BLaER1 (cell line): ENCODE data around the gene PYCARD.
A peak's percentile ranks its signal among the peaks of the same experiment; 100 is the strongest.
"Not testable (repeated sequence)": the region's sequence is repeated elsewhere in the genome, so short reads cannot be mapped to it uniquely, and the experiment has no call there.

Experiments used
- H3K27ac ChIP-seq: shearing (Covaris generic); formaldehyde crosslinking; 2 replicates; pipeline ENCODE4 v1.8.1; 2022
- H3K27me3 ChIP-seq: shearing (Covaris generic); formaldehyde crosslinking; 2 replicates; pipeline ENCODE4 v1.8.1; 2022
- H3K36me3 ChIP-seq: shearing (Covaris generic); formaldehyde crosslinking; 2 replicates; pipeline ENCODE4 v1.8.1; 2022
- H3K4me1 ChIP-seq: shearing (Covaris generic); formaldehyde crosslinking; 2 replicates; pipeline ENCODE4 v1.8.1; 2022
- H3K4me2 ChIP-seq: shearing (Covaris generic); formaldehyde crosslinking; 2 replicates; pipeline ENCODE4 v1.8.1; 2022
- H3K4me3 ChIP-seq: shearing (Covaris generic); formaldehyde crosslinking; 2 replicates; pipeline ENCODE4 v1.8.1; 2022
- H3K9ac ChIP-seq: shearing (Covaris generic); formaldehyde crosslinking; 2 replicates; pipeline ENCODE4 v1.8.1; 2022
- H3K9me3 ChIP-seq: shearing (Covaris generic); formaldehyde crosslinking; 2 replicates; pipeline ENCODE4 v1.8.1; 2022
- H4K20me1 ChIP-seq: shearing (Covaris generic); formaldehyde crosslinking; 2 replicates; pipeline ENCODE4 v1.8.1; 2022
- Cebpa-rat ChIP-seq: shearing (Covaris generic); IDR thresholded peaks from 2 replicates; pipeline ENCODE4 v1.8.1; 2022

The PYCARD gene

GRCh38 chr16:31184888-31185287 lies 17.7 kb downstream of the PYCARD start:
- peaks cover 91% of the 10 kb centered on the region for H3K36me3 ChIP-seq
- H3K4me1 ChIP-seq, result peaks cover 44% of the 10 kb centered on the region
- no peaks in the 10 kb centered on the region for H3K9me3 ChIP-seq
- H4K20me1 ChIP-seq, result peaks cover 98% of the 10 kb centered on the region
- no peak overlapping the region for H3K9ac ChIP-seq
- H3K27me3 ChIP-seq, result no peaks in the 10 kb centered on the region
- no peak for TF ChIP-seq Cebpa-rat
- H3K4me3 ChIP-seq, result no peak overlapping the region
- no peak overlapping the region; the same call in 1 of the 2 replicates for H3K4me2 ChIP-seq
- no peak overlapping the region for H3K27ac ChIP-seq

- Histone ChIP-seq H3K4me2 (peak overlapping the region; percentile 95), H3K9me3 (no peaks in the 10 kb centered on the region), H3K27me3 (no peaks in the 10 kb centered on the region), H4K20me1 (peaks cover 87% of the 10 kb centered on the region), H3K9ac (no peak overlapping the region; the same call in 1 of the 2 replicates), H3K27ac (no peak overlapping the region), H3K36me3 (peaks cover 80% of the 10 kb centered on the region), H3K4me3 (no peak overlapping the region), H3K4me1 (peaks cover 50% of the 10 kb centered on the region)
- TF ChIP-seq Cebpa-rat, result no peak
Measured at GRCh38 chr16:31183432-31184428, 18.8 kb downstream of the PYCARD start.

- peak overlapping the region; percentile 99; the same call in 1 of the 2 replicates for H3K27ac ChIP-seq
- H3K4me2 ChIP-seq, result peak overlapping the region; percentile 95
- H3K9me3 ChIP-seq, result no peaks in the 10 kb centered on the region
- H4K20me1 ChIP-seq, result peaks cover 74% of the 10 kb centered on the region
- H3K36me3 ChIP-seq, result peaks cover 66% of the 10 kb centered on the region
- peak overlapping the region; percentile 94 for H3K4me3 ChIP-seq
- H3K4me1 ChIP-seq, result peaks cover 63% of the 10 kb centered on the region
- no peak for TF ChIP-seq Cebpa-rat
- peak overlapping the region; percentile 99 for H3K9ac ChIP-seq
- no peaks in the 10 kb centered on the region for H3K27me3 ChIP-seq
Measured at GRCh38 chr16:31182391-31182790, 20.2 kb downstream of the PYCARD start.

- H3K27ac ChIP-seq, result peak overlapping the region; percentile 99
- H3K4me1 ChIP-seq, result peaks cover 73% of the 10 kb centered on the region
- H3K4me3 ChIP-seq, result peak overlapping the region; percentile 94
- no peak for TF ChIP-seq Cebpa-rat
- no peaks in the 10 kb centered on the region for H3K27me3 ChIP-seq
- H3K9me3 ChIP-seq, result no peaks in the 10 kb centered on the region
- peak overlapping the region; percentile 95 for H3K4me2 ChIP-seq
- peak overlapping the region; percentile 99 for H3K9ac ChIP-seq
- H3K36me3 ChIP-seq, result peaks cover 55% of the 10 kb centered on the region
- H4K20me1 ChIP-seq, result peaks cover 62% of the 10 kb centered on the region
Measured at GRCh38 chr16:31181102-31181830, 21.3 kb downstream of the PYCARD start.

- Histone ChIP-seq H3K9me3 (no peaks in the 10 kb centered on the region), H3K4me2 (peak within 1 kb of the TSS; percentile 95), H3K27ac (peak within 1 kb of the TSS; percentile 99), H3K9ac (peak within 1 kb of the TSS; percentile 99), H3K4me1 (peaks cover 61% of the 10 kb centered on the region), H3K27me3 (no peaks in the 10 kb centered on the region), H3K36me3 (peaks cover 41% of the 10 kb centered on the region), H3K4me3 (peak within 1 kb of the TSS; percentile 94), H4K20me1 (peaks cover 49% of the 10 kb centered on the region)
- TF ChIP-seq Cebpa-rat, result no peak
Measured at GRCh38 chr16:31179747-31180459, 22.7 kb downstream of the PYCARD start, which contains the start of gene FUS. TSS of gene FUS (plus strand) at chr16:31180139. CDS start at chr16:31180215, 76 bp downstream.

GRCh38 chr16:31179219-31179746 lies 23.3 kb downstream of the PYCARD start:
- peak overlapping the region; percentile 95 for H3K4me2 ChIP-seq
- H3K36me3 ChIP-seq, result peaks cover 35% of the 10 kb centered on the region
- H3K4me3 ChIP-seq, result peak overlapping the region; percentile 94
- peaks cover 60% of the 10 kb centered on the region for H3K4me1 ChIP-seq
- no peaks in the 10 kb centered on the region for H3K9me3 ChIP-seq
- no peak for TF ChIP-seq Cebpa-rat
- peaks cover 42% of the 10 kb centered on the region for H4K20me1 ChIP-seq
- H3K27ac ChIP-seq, result peak overlapping the region; percentile 99
- H3K27me3 ChIP-seq, result no peaks in the 10 kb centered on the region
- H3K9ac ChIP-seq, result peak overlapping the region; percentile 99

GRCh38 chr16:31177136-31177535 lies 25.4 kb downstream of the PYCARD start:
- Histone ChIP-seq H3K9me3 (no peaks in the 10 kb centered on the region), H3K4me2 (peak overlapping the region; percentile 71), H4K20me1 (peaks cover 21% of the 10 kb centered on the region), H3K4me3 (no peak overlapping the region), H3K27ac (no peak overlapping the region), H3K27me3 (no peaks in the 10 kb centered on the region), H3K4me1 (peaks cover 40% of the 10 kb centered on the region), H3K9ac (no peak overlapping the region), H3K36me3 (peaks cover 14% of the 10 kb centered on the region)
- no peak for TF ChIP-seq Cebpa-rat

- not testable (repeated sequence) for H3K4me3 ChIP-seq, H3K36me3 ChIP-seq, H4K20me1 ChIP-seq, H3K4me1 ChIP-seq, H3K27ac ChIP-seq, H3K9me3 ChIP-seq, H3K4me2 ChIP-seq, H3K9ac ChIP-seq, H3K27me3 ChIP-seq
Measured at GRCh38 chr16:31170048-31170447, 32.5 kb downstream of the PYCARD start.

GRCh38 chr16:31168848-31169247 lies 33.7 kb downstream of the PYCARD start:
- H3K4me2 ChIP-seq, result no peak overlapping the region
- no peak for TF ChIP-seq Cebpa-rat

More at GRCh38 chr16:31168848-31169247, 33.7 kb downstream of the PYCARD start:
- H3K4me1 ChIP-seq, result no peaks in the 10 kb centered on the region
- no peaks in the 10 kb centered on the region for H3K27me3 ChIP-seq
- H3K27ac ChIP-seq, result no peak overlapping the region
- H3K9me3 ChIP-seq, result no peaks in the 10 kb centered on the region
- no peak overlapping the region for H3K9ac ChIP-seq
- no peaks in the 10 kb centered on the region for H4K20me1 ChIP-seq
- no peaks in the 10 kb centered on the region for H3K36me3 ChIP-seq
- no peak overlapping the region for H3K4me3 ChIP-seq
